ENCODE measurements around the gene MILR1.
"Not testable (repeated sequence)": the region's sequence is repeated elsewhere in the genome, so short reads cannot be mapped to it uniquely, and the experiment has no call there.

- TF ChIP-seq CTCF (IDR thresholded peaks at IDR 0.05; ENCODE audit: poor library complexity); EZH2 (IDR thresholded peaks at IDR 0.05; ENCODE audit: borderline replicate concordance): not testable (repeated sequence)
These were observed 10.9 kb downstream of the MILR1 start for GRCh38 chr17:64459818-64460217.
